HFFc6 (cell line): ENCODE measurements around the gene FADS6. TPM values are rescaled to one million over a fixed set of nuclear protein-coding genes. Genes with fewer than 3 reads are reported as not detected.

Experiments
- DNase-seq: peaks from one replicate; pipeline ENCODE4 v3.0.0-alpha.2; 2018
- H3K27ac Mint-ChIP-seq: 2 replicates; pipeline ENCODE4 v1.8.0; 2020; ENCODE audit warnings: mild to moderate bottlenecking, mixed read lengths
- H3K27me3 Mint-ChIP-seq: 2 replicates; pipeline ENCODE4 v1.8.0; 2021; ENCODE audit warnings: mild to moderate bottlenecking, moderate library complexity, mixed read lengths; ENCODE audit not compliant: insufficient read depth
- H3K36me3 Mint-ChIP-seq: 2 replicates; pipeline ENCODE4 v1.8.0; 2021; ENCODE audit warnings: low read depth, mixed read lengths
- H3K4me1 Mint-ChIP-seq: 2 replicates; pipeline ENCODE4 v1.8.0; 2020; ENCODE audit warnings: low read depth, mixed read lengths
- H3K4me3 Mint-ChIP-seq: 2 replicates; pipeline ENCODE4 v1.8.0; 2020; ENCODE audit warnings: mild to moderate bottlenecking, moderate library complexity, mixed read lengths
- H3K9me3 Mint-ChIP-seq: 2 replicates; pipeline ENCODE4 v1.8.0; 2020; ENCODE audit warnings: mild to moderate bottlenecking, mixed read lengths
- CTCF ChIP-seq: fragments of 200-600 bp; sonication (generic); IDR thresholded peaks from 2 replicates; pipeline ENCODE4 v1.5.0; 2021; ENCODE audit warnings: antibody characterized with exemption, mild to moderate bottlenecking
- total RNA-seq, 6 experiments: library from RNA; stranded (reverse); fragmentation: NEBNext Ultra II Directional; extraction: Animal tissue kit (Norgen Biotek cat#: 25700); gene quantifications; 2 replicates in 1 of 6; 3 replicates in 5 of 6; pipeline ENCODE4 v1.2.3, GENCODE V29; 2021

FADS6 gene
- total RNA-seq, 6 experiments from 2014 or later = not detected

GRCh38 chr17:74903034-74903433 lies 9.6 kb upstream of the FADS6 start:
- Mint-ChIP-seq H3K9me3 (peaks cover 5% of the 10 kb centered on the region; the same call in 1 of the 2 replicates), H3K27me3 (peaks cover 17% of the 10 kb centered on the region)

GRCh38 chr17:74901353-74902135 lies 8.1 kb upstream of the FADS6 start:
- no peak for DNase-seq
- H3K4me1 Mint-ChIP-seq = no peaks in the 10 kb centered on the region
- no peak overlapping the region for H3K4me3 Mint-ChIP-seq
- no peaks in the 10 kb centered on the region for H3K36me3 Mint-ChIP-seq
- H3K27ac Mint-ChIP-seq = no peak overlapping the region
- peaks cover 3% of the 10 kb centered on the region; the same call in 1 of the 2 replicates for H3K9me3 Mint-ChIP-seq
- TF ChIP-seq CTCF = no peak
- H3K27me3 Mint-ChIP-seq = peaks cover 20% of the 10 kb centered on the region

More at GRCh38 chr17:74903034-74903433, 9.6 kb upstream of the FADS6 start:
- Mint-ChIP-seq H3K4me3 (no peak overlapping the region), H3K27ac (no peak overlapping the region), H3K4me1 (no peaks in the 10 kb centered on the region), H3K36me3 (no peaks in the 10 kb centered on the region)
- TF ChIP-seq CTCF = no peak
- DNase-seq = no peak

GRCh38 chr17:74900208-74900607 lies 6.8 kb upstream of the FADS6 start:
- Mint-ChIP-seq H3K27ac (no peak overlapping the region), H3K4me1 (no peaks in the 10 kb centered on the region), H3K27me3 (peaks cover 31% of the 10 kb centered on the region), H3K9me3 (no peaks in the 10 kb centered on the region), H3K4me3 (no peak overlapping the region), H3K36me3 (no peaks in the 10 kb centered on the region)
- no peak for DNase-seq
- no peak for TF ChIP-seq CTCF

- H3K27ac Mint-ChIP-seq = no peak overlapping the region
- H3K36me3 Mint-ChIP-seq = no peaks in the 10 kb centered on the region
- H3K9me3 Mint-ChIP-seq = no peaks in the 10 kb centered on the region
- no peak for TF ChIP-seq CTCF
- H3K4me1 Mint-ChIP-seq = no peaks in the 10 kb centered on the region
- DNase-seq = no peak
- no peak overlapping the region for H3K4me3 Mint-ChIP-seq
- H3K27me3 Mint-ChIP-seq = peaks cover 46% of the 10 kb centered on the region
Measured at GRCh38 chr17:74898376-74898946, 5.0 kb upstream of the FADS6 start.

- DNase-seq = no peak
- TF ChIP-seq CTCF = no peak
- no peaks in the 10 kb centered on the region for H3K4me1 Mint-ChIP-seq
- H3K27me3 Mint-ChIP-seq = peaks cover 53% of the 10 kb centered on the region
- H3K27ac Mint-ChIP-seq = no peak overlapping the region
- no peaks in the 10 kb centered on the region for H3K9me3 Mint-ChIP-seq
- H3K4me3 Mint-ChIP-seq = no peak overlapping the region
- H3K36me3 Mint-ChIP-seq = no peaks in the 10 kb centered on the region
Measured at GRCh38 chr17:74893936-74894671, 671 bp upstream of the FADS6 start.
